Measurements from ENCODE around the gene INO80E. TPM values are rescaled to one million over a fixed set of nuclear protein-coding genes. Genes with fewer than 3 reads are reported as not detected.

Gene INO80E
- total RNA-seq, 1 experiment from 2014 or later: 94.1 TPM

GRCh38 chr16:29978081-29978480 is 18.0 kb upstream of the INO80E start:
- Histone ChIP-seq H3K18ac (ENCODE audit: insufficient read length, low read depth, low read length) (no peak overlapping the region), H4K8ac (replicated peaks; ENCODE audit: insufficient read length, low read depth, low read length) (no peak overlapping the region)
- H3K4me1 Mint-ChIP-seq: peaks cover 29% of the 10 kb centered on the region in 2 experiments

More at GRCh38 chr16:29978081-29978480, 18.0 kb upstream of the INO80E start:
- Histone ChIP-seq H3K4me1 (ENCODE audit: insufficient read depth, low read length) (peaks cover 3% of the 10 kb centered on the region; the same call in 1 of the 2 replicates), H2AK5ac (ENCODE audit: insufficient read length, low read length) (no peak overlapping the region), H3K4me2 (ENCODE audit: insufficient read depth, insufficient read length, low read length) (no peak overlapping the region), H2AFZ (ENCODE audit: low read length) (no peak overlapping the region), H3K14ac (ENCODE audit: insufficient read depth, low read length) (no peak overlapping the region), H3K79me1 (ENCODE audit: insufficient read depth, low read depth, low read length, poor library complexity, severe bottlenecking) (peaks cover 7% of the 10 kb centered on the region), H2BK5ac (ENCODE audit: insufficient read length, low read length) (no peak overlapping the region), H3K23me2 (ENCODE audit: insufficient read length, low read depth, low read length, poor library complexity, severe bottlenecking) (peaks cover 14% of the 10 kb centered on the region), H3K9ac (ENCODE audit: extremely low read depth, insufficient read length, low read length) (no peak overlapping the region), H2BK120ac (ENCODE audit: low read depth, low read length, poor library complexity, severe bottlenecking) (no peak overlapping the region), H3K79me2 (ENCODE audit: insufficient read depth, low read length) (peaks cover 5% of the 10 kb centered on the region; the same call in 1 of the 2 replicates), H3K27me3 (ENCODE audit: insufficient read depth, low read length) (no peaks in the 10 kb centered on the region), H3K56ac (ENCODE audit: insufficient read length, low read depth, low read length) (no peak overlapping the region), H3T11ph (ENCODE audit: low read length) (no peak overlapping the region), H2BK12ac (ENCODE audit: insufficient read length, low read depth, low read length) (no peak overlapping the region), H3K23ac (ENCODE audit: insufficient read length, low read depth, low read length) (no peak overlapping the region), H3K4ac (ENCODE audit: low read depth, low read length) (no peak overlapping the region), H4K5ac (ENCODE audit: insufficient read length, low read depth, low read length) (no peak overlapping the region), H2BK15ac (ENCODE audit: low read depth, low read length) (no peak overlapping the region), H3K9me3 (ENCODE audit: control insufficient read depth, low read depth, low read length) (no peaks in the 10 kb centered on the region), H2BK20ac (ENCODE audit: low read depth, low read length, poor library complexity, severe bottlenecking) (no peak overlapping the region), H3K27ac (ENCODE audit: insufficient read length, low read depth, low read length) (no peak overlapping the region), H4K91ac (ENCODE audit: insufficient read length, low read depth, low read length) (no peak overlapping the region), H4K20me1 (ENCODE audit: control insufficient read depth, insufficient read depth, insufficient read length) (no peaks in the 10 kb centered on the region)
- H3K9me3 Mint-ChIP-seq: peaks cover 3% of the 10 kb centered on the region in 2 experiments
- H3K4me3 Mint-ChIP-seq: no peak overlapping the region
- WGBS (ENCODE audit: extremely low coverage, insufficient read length, low lambda C conversion rate): no CpG with 5 or more reads among the region's 9 CpGs
- TF ChIP-seq, protein P1, sequence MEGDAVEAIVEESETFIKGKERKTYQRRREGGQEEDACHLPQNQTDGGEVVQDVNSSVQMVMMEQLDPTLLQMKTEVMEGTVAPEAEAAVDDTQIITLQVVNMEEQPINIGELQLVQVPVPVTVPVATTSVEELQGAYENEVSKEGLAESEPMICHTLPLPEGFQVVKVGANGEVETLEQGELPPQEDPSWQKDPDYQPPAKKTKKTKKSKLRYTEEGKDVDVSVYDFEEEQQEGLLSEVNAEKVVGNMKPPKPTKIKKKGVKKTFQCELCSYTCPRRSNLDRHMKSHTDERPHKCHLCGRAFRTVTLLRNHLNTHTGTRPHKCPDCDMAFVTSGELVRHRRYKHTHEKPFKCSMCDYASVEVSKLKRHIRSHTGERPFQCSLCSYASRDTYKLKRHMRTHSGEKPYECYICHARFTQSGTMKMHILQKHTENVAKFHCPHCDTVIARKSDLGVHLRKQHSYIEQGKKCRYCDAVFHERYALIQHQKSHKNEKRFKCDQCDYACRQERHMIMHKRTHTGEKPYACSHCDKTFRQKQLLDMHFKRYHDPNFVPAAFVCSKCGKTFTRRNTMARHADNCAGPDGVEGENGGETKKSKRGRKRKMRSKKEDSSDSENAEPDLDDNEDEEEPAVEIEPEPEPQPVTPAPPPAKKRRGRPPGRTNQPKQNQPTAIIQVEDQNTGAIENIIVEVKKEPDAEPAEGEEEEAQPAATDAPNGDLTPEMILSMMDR (conservative IDR thresholded peaks at IDR 0.05): no peak
- DNase-seq: no peak
- peaks cover 3% of the 10 kb centered on the region for H3K27me3 Mint-ChIP-seq (ENCODE audit: low read depth)
- peaks cover 33 to 52% (median 47%) of the 10 kb centered on the region in 3 experiments for H3K36me3 Mint-ChIP-seq (ENCODE audit: insufficient read depth in 1 of 3, low read depth in 3 of 3)
- H3K27ac Mint-ChIP-seq: peak overlapping the region in 1 of 3 experiments; percentile 25; a peak in 1 of 7 replicates
